Measurements from ENCODE around the gene CDC14A.

Gene CDC14A

GRCh38 chr1:100530880-100531487, 178.7 kb downstream of the CDC14A start:
- no peak for DNase-seq (ENCODE audit: low read depth in 1 of 2, low spot score in 1 of 2)

GRCh38 chr1:100532645-100533044, 180.3 kb downstream of the CDC14A start:
- no peak for DNase-seq (ENCODE audit: low read depth in 1 of 2, low spot score in 1 of 2)

DNA sequence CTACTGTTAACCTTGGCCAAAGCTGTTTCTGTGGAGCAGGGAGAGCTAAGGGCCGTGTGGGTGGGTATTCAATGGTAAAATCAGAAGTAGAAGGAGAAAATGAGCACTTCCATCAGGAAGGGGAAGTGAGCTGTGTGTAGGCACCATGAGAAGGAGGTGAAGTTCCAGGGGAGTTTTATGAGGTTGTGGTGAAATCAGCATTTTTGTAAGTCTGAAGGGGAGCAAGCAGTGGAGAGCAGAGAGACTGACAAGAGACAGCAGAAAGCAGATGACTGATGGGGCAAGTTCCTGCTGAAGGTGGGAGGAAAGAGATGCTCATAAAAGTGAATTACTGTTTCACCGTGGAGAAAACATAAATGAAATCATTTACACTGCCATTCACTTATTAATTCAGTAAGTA, 183.0 kb downstream of the CDC14A start:
- no peak for DNase-seq (ENCODE audit: low read depth in 1 of 2, low spot score in 1 of 2)

DNA sequence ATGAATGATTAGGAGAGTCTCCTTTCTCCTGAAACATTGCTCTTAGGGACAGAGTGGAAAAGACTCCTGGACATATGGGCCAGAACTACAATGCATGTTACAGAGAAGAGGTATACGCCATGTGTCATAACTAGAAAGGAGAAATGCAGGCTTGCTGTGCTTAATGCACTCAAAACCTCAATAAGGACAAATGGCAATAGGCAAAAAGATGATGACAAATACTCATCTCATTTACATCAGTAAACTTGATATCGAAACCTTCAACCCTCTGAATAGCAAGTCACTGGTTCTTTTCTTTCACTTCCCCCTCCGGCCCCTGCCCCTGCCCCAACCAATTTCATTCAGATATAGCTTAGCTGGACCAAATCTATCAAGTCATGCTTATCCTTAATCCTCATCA, 183.7 kb downstream of the CDC14A start:
- DNase-seq (ENCODE audit: low read depth in 1 of 2, low spot score in 1 of 2), result no peak

GRCh38 chr1:100538913-100539835, 186.9 kb downstream of the CDC14A start:
- DNase-seq (ENCODE audit: low read depth in 1 of 2, low spot score in 1 of 2), result no peak

- no peak for DNase-seq (ENCODE audit: low read depth in 1 of 2, low spot score in 1 of 2)
These were observed 187.7 kb downstream of the CDC14A start for GRCh38 chr1:100539836-100540536.

DNA sequence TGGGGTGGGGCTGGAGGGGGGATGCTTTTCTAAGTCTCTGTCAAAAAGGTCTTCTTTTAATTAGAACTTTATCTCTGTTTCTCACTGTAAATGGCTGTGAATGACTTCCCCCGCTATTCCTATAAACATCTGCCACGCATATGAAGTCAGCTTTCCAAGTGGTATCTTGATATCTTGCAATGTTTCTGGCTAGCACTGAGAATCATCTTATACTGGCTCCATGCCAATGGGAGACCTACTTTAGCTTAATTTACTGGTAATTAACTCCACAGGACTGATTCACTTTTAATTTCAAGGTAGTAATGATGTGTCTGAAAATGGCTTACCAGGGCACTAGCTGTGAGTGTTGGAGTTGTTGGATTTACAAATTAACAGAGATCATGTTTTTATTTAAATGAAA, 190.0 kb downstream of the CDC14A start:
- no peak for DNase-seq (ENCODE audit: low read depth in 1 of 2, low spot score in 1 of 2)

DNA sequence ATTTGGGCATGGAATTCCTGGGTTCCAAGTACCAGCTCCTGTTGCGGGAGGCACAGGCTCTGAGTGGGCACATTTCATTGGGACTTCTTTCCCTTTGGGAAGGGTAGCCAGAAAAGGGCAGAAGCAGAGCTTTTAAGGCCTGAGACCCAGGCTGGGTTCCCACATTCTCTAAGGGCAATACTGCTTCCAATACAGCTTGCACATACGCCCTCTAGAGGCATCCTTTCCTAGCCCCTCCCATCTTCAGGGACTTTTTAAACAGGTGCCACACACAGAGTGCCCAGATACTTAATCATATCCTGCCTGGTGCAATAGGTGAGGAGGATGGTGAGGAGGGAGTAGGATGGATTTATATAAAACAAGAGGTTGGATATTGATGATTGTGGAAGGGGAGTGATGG, 191.3 kb downstream of the CDC14A start:
- DNase-seq (ENCODE audit: low read depth in 1 of 2, low spot score in 1 of 2), result no peak

GRCh38 chr1:100544791-100545190, 192.5 kb downstream of the CDC14A start:
- DNase-seq (ENCODE audit: low read depth in 1 of 2, low spot score in 1 of 2), result no peak

GRCh38 chr1:100545855-100546254, 193.5 kb downstream of the CDC14A start:
- no peak for DNase-seq (ENCODE audit: low read depth in 1 of 2, low spot score in 1 of 2)

- DNase-seq (ENCODE audit: low read depth in 1 of 2, low spot score in 1 of 2), result no peak
These were observed 199.7 kb downstream of the CDC14A start for GRCh38 chr1:100552031-100552430.

- no peak for DNase-seq (ENCODE audit: low read depth in 1 of 2, low spot score in 1 of 2)
These were observed 200.6 kb downstream of the CDC14A start for GRCh38 chr1:100552922-100553321.

GRCh38 chr1:100556181-100556580, 203.9 kb downstream of the CDC14A start:
- DNase-seq (ENCODE audit: low read depth in 1 of 2, low spot score in 1 of 2), result no peak

GRCh38 chr1:100556925-100557605, 204.8 kb downstream of the CDC14A start:
- DNase-seq (ENCODE audit: low read depth in 1 of 2, low spot score in 1 of 2), result no peak

- DNase-seq (ENCODE audit: low read depth in 1 of 2, low spot score in 1 of 2), result no peak
These were observed 205.3 kb downstream of the CDC14A start for GRCh38 chr1:100557606-100557953.

GRCh38 chr1:100565533-100565932, 213.2 kb downstream of the CDC14A start:
- DNase-seq (ENCODE audit: low read depth in 1 of 2, low spot score in 1 of 2), result no peak

DNA sequence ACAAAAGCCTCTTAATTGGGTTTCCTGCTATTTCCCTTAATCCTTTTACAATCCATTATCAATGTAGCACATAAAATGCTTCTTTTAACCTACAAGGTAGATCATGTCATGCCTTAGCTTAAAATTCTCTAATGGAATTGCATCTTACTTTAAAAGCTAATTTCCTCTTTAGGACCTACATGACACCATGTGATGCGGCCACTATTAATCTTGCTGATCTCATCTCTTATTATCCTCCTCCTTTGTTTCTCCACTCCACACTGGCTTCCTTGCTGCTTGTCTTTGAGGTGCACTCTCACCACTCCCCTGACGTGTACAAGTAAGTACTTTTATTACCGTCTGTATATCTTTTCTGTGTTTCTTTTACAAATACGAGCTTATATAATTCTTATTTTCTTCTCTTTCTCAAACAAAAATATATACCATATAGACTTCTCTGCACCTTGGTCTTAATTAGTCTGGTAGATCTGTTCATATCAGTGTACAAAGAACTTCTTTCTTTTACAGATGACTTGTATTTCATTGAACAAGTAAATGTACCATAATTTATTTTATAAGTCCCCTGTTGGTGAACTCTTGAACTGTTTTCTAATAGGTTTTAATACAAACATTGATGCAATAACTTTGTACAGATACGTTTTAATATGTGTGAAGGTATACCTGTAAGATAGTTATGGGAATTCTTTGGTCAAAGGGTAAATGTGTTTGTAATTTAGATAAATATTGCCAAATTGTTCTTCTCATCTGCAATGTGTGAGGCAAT, 213.8 kb downstream of the CDC14A start:
- no peak for DNase-seq (ENCODE audit: low read depth in 1 of 2, low spot score in 1 of 2)

- no peak for DNase-seq (ENCODE audit: low read depth in 1 of 2, low spot score in 1 of 2)
These were observed 214.8 kb downstream of the CDC14A start for GRCh38 chr1:100567062-100567461.
